ENCODE results near the gene LRRC71.

- TF ChIP-seq, protein P1, sequence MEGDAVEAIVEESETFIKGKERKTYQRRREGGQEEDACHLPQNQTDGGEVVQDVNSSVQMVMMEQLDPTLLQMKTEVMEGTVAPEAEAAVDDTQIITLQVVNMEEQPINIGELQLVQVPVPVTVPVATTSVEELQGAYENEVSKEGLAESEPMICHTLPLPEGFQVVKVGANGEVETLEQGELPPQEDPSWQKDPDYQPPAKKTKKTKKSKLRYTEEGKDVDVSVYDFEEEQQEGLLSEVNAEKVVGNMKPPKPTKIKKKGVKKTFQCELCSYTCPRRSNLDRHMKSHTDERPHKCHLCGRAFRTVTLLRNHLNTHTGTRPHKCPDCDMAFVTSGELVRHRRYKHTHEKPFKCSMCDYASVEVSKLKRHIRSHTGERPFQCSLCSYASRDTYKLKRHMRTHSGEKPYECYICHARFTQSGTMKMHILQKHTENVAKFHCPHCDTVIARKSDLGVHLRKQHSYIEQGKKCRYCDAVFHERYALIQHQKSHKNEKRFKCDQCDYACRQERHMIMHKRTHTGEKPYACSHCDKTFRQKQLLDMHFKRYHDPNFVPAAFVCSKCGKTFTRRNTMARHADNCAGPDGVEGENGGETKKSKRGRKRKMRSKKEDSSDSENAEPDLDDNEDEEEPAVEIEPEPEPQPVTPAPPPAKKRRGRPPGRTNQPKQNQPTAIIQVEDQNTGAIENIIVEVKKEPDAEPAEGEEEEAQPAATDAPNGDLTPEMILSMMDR (IDR thresholded peaks at IDR 0.05): no peak
- TF ChIP-seq POLR2A (IDR thresholded peaks at IDR 0.05) (no peak), EP300 (IDR thresholded peaks at IDR 0.05) (no peak), POLR2AphosphoS5 (IDR thresholded peaks at IDR 0.05) (no peak)
Measured at GRCh38 chr1:156925154-156926010, 5.0 kb downstream of the LRRC71 start.
